DND-41 (cell line): ENCODE results near the gene ELOA.

Experiments used
- ATAC-seq: fragments of 200-7000 bp; cut with Tn5 transposase; 3 replicates; pipeline ENCODE4 v1.9.1; 2021; ENCODE audit warnings: low read depth; ENCODE audit not compliant: insufficient read depth
- DNase-seq: peaks from one replicate; pipeline ENCODE4 v3.0.0-alpha.2; 2020
- H2AFZ ChIP-seq: 2 replicates; pipeline ENCODE4 v1.6.0; 2012; ENCODE audit warnings: low read depth, low read length
- H3K27ac ChIP-seq: 2 replicates; pipeline ENCODE4 v1.5.1; 2012; ENCODE audit warnings: low read length, inconsistent platforms
- H3K27me3 ChIP-seq: fragments of 200-600 bp; sonication (generic); 2 replicates; pipeline ENCODE4 v1.6.0; 2012; ENCODE audit warnings: low read length, mild to moderate bottlenecking, inconsistent platforms; ENCODE audit not compliant: insufficient read depth, poor library complexity
- H3K36me3 ChIP-seq: 2 replicates; pipeline ENCODE4 v1.5.1; 2012; ENCODE audit warnings: low read length, inconsistent platforms; ENCODE audit not compliant: insufficient read depth
- H3K4me1 ChIP-seq: 2 replicates; pipeline ENCODE4 v1.5.1; 2012; ENCODE audit warnings: mild to moderate bottlenecking, low read length; ENCODE audit not compliant: insufficient read depth
- H3K4me2 ChIP-seq: 2 replicates; pipeline ENCODE4 v1.6.0; 2012; ENCODE audit warnings: mild to moderate bottlenecking, moderate library complexity, low read length, inconsistent platforms; ENCODE audit not compliant: insufficient read depth
- H3K4me3 ChIP-seq, 2 experiments: fragments of 200-600 bp in 1 of 2; shearing (Covaris generic) in 1 of 2; 2 replicates each; pipeline ENCODE4 v1.5.1; 2012 to 2016; ENCODE audit warnings: inconsistent platforms in 2 of 2, low read length in 2 of 2, mild to moderate bottlenecking in 2 of 2, low read depth in 1 of 2, moderate library complexity in 1 of 2
- H3K79me2 ChIP-seq: 2 replicates; pipeline ENCODE4 v1.6.0; 2012; ENCODE audit warnings: low read length, inconsistent platforms; ENCODE audit not compliant: insufficient read depth
- H3K9ac ChIP-seq: 2 replicates; pipeline ENCODE4 v1.6.0; 2012; ENCODE audit warnings: low read depth, mild to moderate bottlenecking, inconsistent platforms, low read length, moderate library complexity
- H3K9me3 ChIP-seq: 2 replicates; pipeline ENCODE4 v1.5.1; 2012; ENCODE audit warnings: low read length, moderate library complexity, mild to moderate bottlenecking, inconsistent platforms; ENCODE audit not compliant: insufficient read depth, severe bottlenecking
- H4K20me1 ChIP-seq: 2 replicates; pipeline ENCODE4 v1.6.0; 2012; ENCODE audit warnings: low read length; ENCODE audit not compliant: insufficient read depth
- CTCF ChIP-seq: IDR thresholded peaks from 2 replicates; pipeline ENCODE4 v1.5.1; 2012; ENCODE audit warnings: borderline replicate concordance, low read length, moderate library complexity, mild to moderate bottlenecking; ENCODE audit not compliant: poor library complexity, severe bottlenecking; ENCODE audit errors: extremely low read depth
- EZH2 ChIP-seq: IDR thresholded peaks from 3 replicates; pipeline ENCODE4 v1.6.1; 2012; ENCODE audit warnings: borderline replicate concordance, low read depth, mild to moderate bottlenecking, moderate library complexity, low read length, inconsistent platforms; ENCODE audit not compliant: severe bottlenecking

The ELOA gene

DNA sequence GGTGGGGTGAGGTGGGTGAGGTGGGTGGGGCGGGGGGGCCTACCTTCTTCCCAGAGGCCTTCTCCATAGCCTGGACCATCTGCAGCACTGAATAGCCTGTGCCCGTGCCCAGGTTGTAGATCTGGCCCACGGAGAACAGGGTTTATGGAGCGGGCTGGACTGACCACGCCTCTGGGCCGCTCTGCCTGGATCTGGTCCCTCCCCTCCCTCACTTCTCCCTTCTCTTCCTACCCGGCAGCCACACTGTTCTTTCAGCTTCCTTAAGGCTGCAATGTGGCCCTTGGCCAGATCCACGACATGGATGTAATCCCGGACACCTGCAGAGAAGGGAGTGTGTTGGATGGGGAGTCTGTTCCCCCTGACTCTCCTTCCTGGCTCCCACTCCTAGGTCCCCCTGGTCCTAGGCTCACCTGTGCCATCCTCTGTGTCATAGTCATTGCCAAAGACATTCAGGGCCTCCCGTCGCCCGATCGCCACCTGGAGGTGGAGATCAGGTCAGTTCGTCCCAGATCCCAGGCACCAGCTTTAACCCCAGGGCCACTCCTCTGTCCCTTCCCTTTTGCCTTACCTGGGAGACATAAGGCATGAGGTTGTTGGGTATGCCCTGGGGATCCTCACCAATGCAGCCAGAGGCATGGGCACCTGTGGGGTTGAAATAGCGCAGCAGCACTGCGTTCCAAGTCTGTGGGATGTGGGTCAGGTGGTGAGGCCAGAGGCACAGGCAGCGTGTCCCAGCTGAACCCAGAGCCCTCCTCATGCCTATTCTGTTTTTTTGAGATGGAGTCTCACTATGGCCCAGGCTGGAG lies 53.4 kb downstream of the ELOA start:
- H3K79me2 ChIP-seq = peaks cover 29% of the 10 kb centered on the region
- peaks cover 43% of the 10 kb centered on the region for H3K4me1 ChIP-seq
- no peak for DNase-seq
- H3K27me3 ChIP-seq = no peaks in the 10 kb centered on the region
- no peak overlapping the region for H3K27ac ChIP-seq
- peaks cover 53% of the 10 kb centered on the region for H3K36me3 ChIP-seq
- ATAC-seq = no peak
- peaks cover 15% of the 10 kb centered on the region; the same call in 1 of the 2 replicates for H4K20me1 ChIP-seq
- H3K4me3 ChIP-seq = no peak overlapping the region
- no peak overlapping the region for H3K4me2 ChIP-seq
- H3K9me3 ChIP-seq = no peaks in the 10 kb centered on the region
- no peak overlapping the region for H2AFZ ChIP-seq
- no peak for TF ChIP-seq EZH2
- no peak for TF ChIP-seq CTCF
- H3K9ac ChIP-seq = no peak overlapping the region

- H2AFZ ChIP-seq = no peak overlapping the region
- H3K9me3 ChIP-seq = no peaks in the 10 kb centered on the region
- DNase-seq (no peak), ATAC-seq (no peak)
- H3K27ac ChIP-seq = no peak overlapping the region
- H3K9ac ChIP-seq = no peak overlapping the region
- TF ChIP-seq CTCF = no peak
- TF ChIP-seq EZH2 = no peak
- no peaks in the 10 kb centered on the region for H3K27me3 ChIP-seq
- H3K4me1 ChIP-seq = peaks cover 36% of the 10 kb centered on the region
- peaks cover 49% of the 10 kb centered on the region for H3K36me3 ChIP-seq
- peaks cover 18% of the 10 kb centered on the region for H3K79me2 ChIP-seq
- H3K4me2 ChIP-seq = no peak overlapping the region
- H4K20me1 ChIP-seq = peaks cover 8% of the 10 kb centered on the region; the same call in 1 of the 2 replicates
- H3K4me3 ChIP-seq = no peak overlapping the region
Measured at GRCh38 chr1:23797478-23798448, 54.5 kb downstream of the ELOA start.

- DNase-seq (no peak), ATAC-seq (no peak)
- no peaks in the 10 kb centered on the region for H3K9me3 ChIP-seq
- H2AFZ ChIP-seq = no peak overlapping the region
- peaks cover 9% of the 10 kb centered on the region for H3K79me2 ChIP-seq
- no peak overlapping the region for H3K4me3 ChIP-seq
- no peak overlapping the region for H3K27ac ChIP-seq
- H3K4me2 ChIP-seq = peak overlapping the region; percentile 89; the same call in 1 of the 2 replicates
- TF ChIP-seq EZH2 = no peak
- peak; percentile 28 for TF ChIP-seq CTCF
- peaks cover 28% of the 10 kb centered on the region for H3K4me1 ChIP-seq
- no peaks in the 10 kb centered on the region for H4K20me1 ChIP-seq
- H3K9ac ChIP-seq = no peak overlapping the region
- H3K36me3 ChIP-seq = peaks cover 40% of the 10 kb centered on the region
- no peaks in the 10 kb centered on the region for H3K27me3 ChIP-seq
Measured at GRCh38 chr1:23798662-23799142, 55.4 kb downstream of the ELOA start.
